ENCODE data around the gene NFE2L3. TPM values are rescaled to one million over a fixed set of nuclear protein-coding genes. Genes with fewer than 3 reads are reported as not detected.

NFE2L3 gene
- total and polyA plus RNA-seq, 2 donors from 2014 or later = 5.2 to 12.5 TPM

- Histone ChIP-seq H3K4me1 (ENCODE audit: control insufficient read depth in 2 of 3, insufficient read depth in 2 of 3, low read depth in 1 of 3, low read length in 3 of 3) (no peaks in the 10 kb centered on the region), H3K27me3 (ENCODE audit: control insufficient read depth, insufficient read depth, low read length) (no peaks in the 10 kb centered on the region), H3K27ac (ENCODE audit: low read depth in 2 of 2, low read length in 2 of 2) (no peak overlapping the region), H3K9me3 (ENCODE audit: control insufficient read depth in 2 of 3, insufficient read depth in 1 of 3, low read length in 3 of 3) (no peaks in the 10 kb centered on the region), H3K4me3 (ENCODE audit: low read length in 3 of 3) (no peak overlapping the region), H3K9ac (ENCODE audit: low read length in 3 of 3) (no peak overlapping the region), H3K36me3 (ENCODE audit: control insufficient read depth in 2 of 3, insufficient read depth in 3 of 3, low read length in 3 of 3) (peaks cover 0 to 8% (median 4%) of the 10 kb centered on the region in 3 donors)
- intact Hi-C loops (cut with DNase I) = no loop called here
- FAIRE-seq = no peak
- no peak for DNase-seq
- no peak for TF ChIP-seq CTCF (IDR thresholded peaks at IDR 0.05; ENCODE audit: borderline replicate concordance, extremely low read depth, insufficient read depth)
Observed at GRCh38 chr7:26181474-26182227, 29.7 kb downstream of the NFE2L3 start.

- no peaks in the 10 kb centered on the region for H3K9me3 ChIP-seq (ENCODE audit: control insufficient read depth in 2 of 3, insufficient read depth in 1 of 3, low read length in 3 of 3)
- no peak overlapping the region for H3K9ac ChIP-seq (ENCODE audit: low read length in 3 of 3)
- no peak for TF ChIP-seq CTCF (IDR thresholded peaks at IDR 0.05; ENCODE audit: borderline replicate concordance, extremely low read depth, insufficient read depth)
- DNase-seq (no peak), FAIRE-seq (no peak)
- no peak overlapping the region for H3K27ac ChIP-seq (ENCODE audit: low read depth in 2 of 2, low read length in 2 of 2)
- H3K36me3 ChIP-seq (ENCODE audit: control insufficient read depth in 2 of 3, insufficient read depth in 3 of 3, low read length in 3 of 3) = peaks cover 0 to 8% (median 4%) of the 10 kb centered on the region in 3 donors
- no peak overlapping the region for H3K4me3 ChIP-seq (ENCODE audit: low read length in 3 of 3)
- intact Hi-C loops (cut with DNase I) = no loop called here
- H3K4me1 ChIP-seq (ENCODE audit: control insufficient read depth in 2 of 3, insufficient read depth in 2 of 3, low read depth in 1 of 3, low read length in 3 of 3) = no peaks in the 10 kb centered on the region
- H3K27me3 ChIP-seq (ENCODE audit: control insufficient read depth, insufficient read depth, low read length) = no peaks in the 10 kb centered on the region
Observed at GRCh38 chr7:26182283-26182682, 30.3 kb downstream of the NFE2L3 start.

GRCh38 chr7:26182706-26183105, 30.7 kb downstream of the NFE2L3 start:
- Histone ChIP-seq H3K9me3 (ENCODE audit: control insufficient read depth in 2 of 3, insufficient read depth in 1 of 3, low read length in 3 of 3) (no peaks in the 10 kb centered on the region), H3K9ac (ENCODE audit: low read length in 3 of 3) (no peak overlapping the region), H3K27ac (ENCODE audit: low read depth in 2 of 2, low read length in 2 of 2) (no peak overlapping the region), H3K4me3 (ENCODE audit: low read length in 3 of 3) (no peak overlapping the region), H3K36me3 (ENCODE audit: control insufficient read depth in 2 of 3, insufficient read depth in 3 of 3, low read length in 3 of 3) (peaks cover 0 to 9% (median 4%) of the 10 kb centered on the region in 3 donors), H3K4me1 (ENCODE audit: control insufficient read depth in 2 of 3, insufficient read depth in 2 of 3, low read depth in 1 of 3, low read length in 3 of 3) (no peaks in the 10 kb centered on the region), H3K27me3 (ENCODE audit: control insufficient read depth, insufficient read depth, low read length) (no peaks in the 10 kb centered on the region)
- intact Hi-C loops (cut with DNase I) = no loop called here
- no peak for TF ChIP-seq CTCF (IDR thresholded peaks at IDR 0.05; ENCODE audit: borderline replicate concordance, extremely low read depth, insufficient read depth)
- FAIRE-seq (no peak), DNase-seq (no peak)
